Measurements from ENCODE around the gene FIGLA. TPM values are rescaled to one million over a fixed set of nuclear protein-coding genes. Genes with fewer than 3 reads are reported as not detected.

Gene FIGLA
- total RNA-seq (not detected), polyA plus RNA-seq (not detected), total RNA-seq (0 reads per million in 6 experiments)

DNA sequence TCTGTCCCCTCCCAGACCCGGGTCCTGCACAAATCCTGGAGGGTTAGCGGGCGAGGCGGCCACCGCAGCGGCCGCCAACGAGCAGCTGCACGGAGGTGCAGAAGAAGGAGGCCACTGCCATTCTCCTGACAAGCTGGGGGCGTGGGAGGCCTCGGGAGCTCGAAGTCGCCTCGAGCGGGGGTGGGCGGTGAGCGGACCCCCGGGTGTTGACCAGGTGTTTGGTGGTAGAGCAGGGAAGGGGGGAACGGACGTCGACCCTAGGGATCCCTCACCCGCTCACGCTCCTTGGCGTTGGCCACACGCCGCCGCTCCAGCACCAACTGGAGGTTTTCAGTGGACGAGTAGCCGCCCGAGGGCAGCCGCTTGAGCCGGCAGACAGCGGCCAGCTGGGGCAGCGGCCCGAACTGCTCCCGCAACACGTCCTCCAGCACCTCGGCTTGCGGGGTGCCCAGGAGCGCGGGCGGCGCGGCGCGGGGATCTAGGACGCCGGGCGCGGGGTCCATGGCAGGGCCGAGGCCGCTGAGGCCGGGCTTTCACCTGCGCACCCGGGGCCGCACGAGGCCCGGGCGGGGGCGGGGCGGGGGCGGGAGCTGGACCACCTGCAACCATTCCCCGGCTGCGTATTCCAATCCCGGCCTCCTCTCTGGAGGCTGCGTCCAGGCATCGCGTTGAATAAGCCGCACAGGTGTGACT is at the start of gene FIGLA:
FIGLA (minus strand) TSS at position 508 of the 693 bp plus-strand sequence; CDS start at position 503, 5 bp downstream.
- Mint-ChIP-seq H3K4me1 (peaks cover 6 to 22% (median 13%) of the 10 kb centered on the region in 4 donors), H3K4me3 (peak within 1 kb of the TSS; percentile 74 to 90 (median 86)), H3K27ac (no peak within 1 kb of the TSS), H3K9me3 (no peaks in the 10 kb centered on the region), H3K27me3 (peaks cover 31 to 75% (median 49%) of the 10 kb centered on the region in 5 donors), H3K36me3 (no peaks in the 10 kb centered on the region)
- POLR2A ChIA-PET, result no interaction called here
- peak; percentile 28 to 44 for ATAC-seq
- DNase-seq, result peak in 1 of 10 donors; percentile 8

- Mint-ChIP-seq H3K4me3 (no peak overlapping the region), H3K4me1 (peaks cover 0 to 4% (median 1%) of the 10 kb centered on the region in 4 donors), H3K27me3 (peaks cover under 1 to 9% (median 6%) of the 10 kb centered on the region in 5 donors), H3K36me3 (peaks cover 0 to 2% (median 0%) of the 10 kb centered on the region in 3 donors), H3K27ac (peak overlapping the region in 1 of 10 donors; percentile 78), H3K9me3 (peaks cover 0 to 5% (median 0%) of the 10 kb centered on the region in 9 donors)
- POLR2A ChIA-PET, result no interaction called here
- ATAC-seq, result no peak
- no peak for DNase-seq
These were observed 47.8 kb upstream of the FIGLA start for GRCh38 chr2:70837980-70838925.

DNA sequence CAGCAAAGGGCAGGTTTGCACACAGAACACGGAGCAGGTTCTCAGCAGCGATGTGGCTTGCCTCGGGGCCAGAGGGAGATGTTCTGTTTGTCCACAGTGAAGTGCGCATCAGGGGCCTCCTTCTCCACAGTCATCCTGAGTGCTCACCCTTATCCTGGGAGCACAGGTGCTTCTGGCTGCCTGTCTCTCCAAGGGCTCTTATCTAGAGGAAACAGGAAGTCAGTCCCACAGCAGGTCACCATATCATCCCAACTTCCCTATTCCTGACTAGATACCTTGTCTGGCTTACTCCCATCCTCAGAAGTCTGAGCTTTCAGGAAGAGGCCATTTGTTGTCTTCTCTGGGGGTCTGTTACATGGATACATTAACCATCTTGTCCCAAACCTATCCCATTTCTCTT is 45.2 kb upstream of the FIGLA start, which contains the start of gene CD207:
CD207 (minus strand) TSS at position 174 of the 400 bp plus-strand sequence; CDS start at position 134, 40 bp downstream.
- DNase-seq (no peak), ATAC-seq (no peak)
- H3K4me3 Mint-ChIP-seq, result no peak within 1 kb of the TSS
- no peaks in the 10 kb centered on the region for H3K9me3 Mint-ChIP-seq
- H3K27ac Mint-ChIP-seq, result peak within 1 kb of the TSS in 2 of 10 donors; percentile 46 to 57
- H3K27me3 Mint-ChIP-seq, result peaks cover 0 to 4% (median 2%) of the 10 kb centered on the region in 5 donors
- POLR2A ChIA-PET, result no interaction called here
- H3K36me3 Mint-ChIP-seq, result peaks cover 0 to 2% (median 0%) of the 10 kb centered on the region in 3 donors
- H3K4me1 Mint-ChIP-seq, result peaks cover 0 to 4% (median 1%) of the 10 kb centered on the region in 4 donors

DNA sequence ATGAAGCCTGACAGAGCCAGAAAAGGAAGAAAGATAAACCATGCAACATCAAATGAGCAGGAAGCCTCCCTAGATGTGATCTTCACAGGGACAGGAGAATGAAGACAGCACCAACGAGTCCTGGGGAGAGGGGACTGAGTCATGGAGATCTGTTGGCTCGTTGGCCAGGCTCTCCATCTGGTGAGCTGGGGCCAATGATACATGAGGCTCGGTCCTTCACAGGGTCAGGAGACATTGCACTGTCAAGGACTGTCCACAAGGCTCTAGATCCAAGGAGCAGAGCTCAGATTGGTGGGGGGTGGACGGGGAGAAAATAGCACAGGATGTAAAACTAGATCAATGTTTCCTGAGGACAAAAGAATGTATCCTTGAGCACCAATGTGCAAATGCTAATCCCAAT is 44.4 kb upstream of the FIGLA start:
- Mint-ChIP-seq H3K27ac (peak overlapping the region in 1 of 10 donors; percentile 46), H3K27me3 (peaks cover 0 to 4% (median 3%) of the 10 kb centered on the region in 5 donors), H3K4me1 (peaks cover 0 to 4% (median 1%) of the 10 kb centered on the region in 4 donors), H3K4me3 (no peak overlapping the region), H3K36me3 (peaks cover 0 to 2% (median 0%) of the 10 kb centered on the region in 3 donors), H3K9me3 (no peaks in the 10 kb centered on the region)
- POLR2A ChIA-PET, result no interaction called here
- DNase-seq (no peak), ATAC-seq (no peak)

DNA sequence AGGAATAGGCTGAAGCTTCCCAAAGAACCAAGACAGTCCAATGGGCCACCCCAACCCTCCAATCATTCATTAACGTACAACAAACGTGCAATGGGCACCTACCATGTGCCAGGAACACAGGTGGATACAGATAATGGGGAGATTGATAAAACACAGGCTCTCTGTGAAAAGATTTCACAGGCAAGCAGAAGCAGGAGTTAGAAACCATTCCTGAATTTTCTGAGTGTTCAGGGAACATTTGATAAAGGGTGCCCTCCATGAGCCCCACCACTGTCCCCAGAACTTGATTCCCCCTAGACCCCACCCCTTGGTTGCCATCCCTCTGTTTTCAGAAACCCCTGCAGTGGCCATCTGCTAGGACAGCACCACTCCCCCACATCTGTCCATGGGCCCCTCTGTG is 43.7 kb upstream of the FIGLA start:
- POLR2A ChIA-PET, result no interaction called here
- Mint-ChIP-seq H3K36me3 (peaks cover 0 to 2% (median 0%) of the 10 kb centered on the region in 3 donors), H3K27me3 (peaks cover 0 to 3% (median 2%) of the 10 kb centered on the region in 5 donors), H3K27ac (no peak overlapping the region), H3K4me3 (no peak overlapping the region), H3K4me1 (peaks cover 0 to 4% (median 1%) of the 10 kb centered on the region in 4 donors), H3K9me3 (no peaks in the 10 kb centered on the region)
- ATAC-seq (no peak), DNase-seq (no peak)

DNA sequence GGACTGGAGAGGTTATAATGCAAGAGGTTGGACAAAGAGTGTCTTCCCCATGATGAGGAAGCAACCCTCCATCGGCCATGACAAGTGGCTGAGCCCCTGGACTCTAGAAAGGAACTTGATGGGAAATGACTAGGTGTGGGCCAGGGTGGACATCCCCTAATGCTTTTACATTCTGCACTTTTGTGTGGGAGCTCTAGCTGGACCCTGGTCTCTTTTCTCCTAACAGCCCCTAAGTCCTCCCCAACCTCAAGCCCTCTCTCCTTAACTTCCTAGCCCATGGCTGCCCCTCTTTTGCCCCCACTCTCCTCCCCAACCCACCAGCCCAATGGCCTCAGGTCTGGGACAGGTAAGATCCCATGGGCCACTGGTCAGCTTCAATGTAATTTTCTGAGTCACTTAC is 42.8 kb upstream of the FIGLA start:
- POLR2A ChIA-PET, result no interaction called here
- Mint-ChIP-seq H3K27ac (no peak overlapping the region), H3K9me3 (no peaks in the 10 kb centered on the region), H3K4me3 (no peak overlapping the region), H3K4me1 (peaks cover 0 to 10% (median 1%) of the 10 kb centered on the region in 4 donors), H3K27me3 (peaks cover 0 to 3% (median 2%) of the 10 kb centered on the region in 5 donors), H3K36me3 (peaks cover 0 to 2% (median 0%) of the 10 kb centered on the region in 3 donors)
- DNase-seq (no peak), ATAC-seq (no peak)

DNA sequence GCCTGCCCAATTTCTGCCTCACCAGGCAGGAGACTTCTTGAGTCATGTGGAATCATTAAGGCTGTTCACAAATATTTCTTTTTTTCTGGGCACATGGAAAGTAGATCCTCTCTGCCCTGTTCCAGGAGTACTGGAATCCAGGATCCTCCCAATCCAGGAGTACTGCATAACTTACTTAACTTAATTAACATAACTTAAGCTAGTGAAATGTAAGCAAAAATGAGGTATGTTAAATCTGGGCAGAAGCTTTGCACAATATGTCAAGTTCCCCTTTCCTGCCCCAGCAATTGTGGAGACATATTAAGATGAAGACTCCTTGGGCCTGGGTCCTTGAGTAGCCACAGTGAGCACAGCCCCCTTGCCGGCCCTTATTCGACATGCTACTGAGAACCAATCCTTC is 41.9 kb upstream of the FIGLA start:
- Mint-ChIP-seq H3K4me1 (peaks cover 0 to 13% (median 1%) of the 10 kb centered on the region in 4 donors), H3K36me3 (peaks cover 0 to 2% (median 0%) of the 10 kb centered on the region in 3 donors), H3K27me3 (peaks cover 0 to 3% (median 2%) of the 10 kb centered on the region in 5 donors), H3K9me3 (no peaks in the 10 kb centered on the region), H3K27ac (no peak overlapping the region), H3K4me3 (no peak overlapping the region)
- no peak for ATAC-seq
- POLR2A ChIA-PET, result interaction anchor here (1.0 kb wide), 1 partner anchor 20 kb away, joined by 3 read pairs; no protein-coding TSS in a partner anchor
- no peak for DNase-seq

- Mint-ChIP-seq H3K27me3 (peaks cover 0 to 3% (median 2%) of the 10 kb centered on the region in 5 donors), H3K27ac (no peak overlapping the region), H3K9me3 (no peaks in the 10 kb centered on the region), H3K36me3 (peaks cover 0 to 2% (median 0%) of the 10 kb centered on the region in 3 donors), H3K4me1 (peaks cover 0 to 16% (median 3%) of the 10 kb centered on the region in 4 donors), H3K4me3 (no peak overlapping the region)
- POLR2A ChIA-PET, result interaction anchor here (1.0 kb wide), 1 partner anchor 19 kb away, joined by 3 read pairs; no protein-coding TSS in a partner anchor
- DNase-seq, result no peak
- no peak for ATAC-seq
These were observed 41.4 kb upstream of the FIGLA start for GRCh38 chr2:70831861-70832260.

DNA sequence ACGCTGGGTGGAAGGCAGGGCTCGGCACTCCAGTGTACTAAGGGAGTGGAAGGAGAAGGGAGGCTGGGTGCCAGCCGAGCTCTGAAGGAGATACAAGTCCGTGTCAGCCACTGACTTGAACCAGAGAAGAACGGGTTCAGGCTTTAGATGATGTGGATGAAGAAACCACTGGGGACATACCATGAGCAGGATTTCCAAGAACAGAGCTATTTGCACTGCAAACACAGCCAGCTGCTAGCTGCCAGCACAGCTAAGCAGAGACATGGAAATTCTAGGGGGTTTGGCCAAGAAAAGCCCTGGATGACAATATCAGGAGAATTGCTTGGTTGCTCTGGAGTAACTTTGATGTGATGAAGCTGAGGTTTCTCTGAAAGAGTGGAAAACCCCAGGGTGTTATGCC is 39.9 kb upstream of the FIGLA start:
- Mint-ChIP-seq H3K4me3 (no peak overlapping the region), H3K4me1 (peaks cover 0 to 18% (median 3%) of the 10 kb centered on the region in 4 donors)

DNA sequence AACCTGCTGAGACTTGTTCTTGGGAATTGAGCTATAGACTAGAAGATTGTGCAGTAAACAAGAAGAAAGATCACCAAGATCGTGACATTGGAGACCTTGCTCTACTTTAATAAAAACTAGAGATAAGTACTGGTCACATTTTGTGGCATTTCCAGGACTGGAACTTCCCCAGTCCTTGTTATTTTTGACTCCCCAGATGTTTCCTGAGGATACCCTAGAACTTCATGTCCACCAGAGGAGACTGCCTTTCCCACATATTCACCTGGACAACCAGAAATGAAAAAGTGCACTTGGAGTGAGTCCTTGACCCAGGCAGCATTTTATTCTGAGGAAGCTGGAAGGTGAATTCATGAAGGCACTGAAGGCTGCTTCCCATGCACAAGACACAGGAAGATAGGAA is 39.5 kb upstream of the FIGLA start:
- Mint-ChIP-seq H3K27me3 (peaks cover 0 to 3% (median 2%) of the 10 kb centered on the region in 5 donors), H3K27ac (no peak overlapping the region), H3K4me1 (peaks cover 0 to 19% (median 3%) of the 10 kb centered on the region in 4 donors), H3K36me3 (peaks cover 0 to 2% (median 0%) of the 10 kb centered on the region in 3 donors), H3K9me3 (no peaks in the 10 kb centered on the region), H3K4me3 (no peak overlapping the region)
- no peak for DNase-seq
- no peak for ATAC-seq
- POLR2A ChIA-PET, result no interaction called here

More for the DNA sequence above, 39.9 kb upstream of the FIGLA start:
- Mint-ChIP-seq H3K9me3 (no peaks in the 10 kb centered on the region), H3K27ac (no peak overlapping the region), H3K36me3 (peaks cover 0 to 2% (median 0%) of the 10 kb centered on the region in 3 donors), H3K27me3 (peaks cover 0 to 3% (median 2%) of the 10 kb centered on the region in 5 donors)
- POLR2A ChIA-PET, result no interaction called here
- DNase-seq (no peak), ATAC-seq (no peak)

DNA sequence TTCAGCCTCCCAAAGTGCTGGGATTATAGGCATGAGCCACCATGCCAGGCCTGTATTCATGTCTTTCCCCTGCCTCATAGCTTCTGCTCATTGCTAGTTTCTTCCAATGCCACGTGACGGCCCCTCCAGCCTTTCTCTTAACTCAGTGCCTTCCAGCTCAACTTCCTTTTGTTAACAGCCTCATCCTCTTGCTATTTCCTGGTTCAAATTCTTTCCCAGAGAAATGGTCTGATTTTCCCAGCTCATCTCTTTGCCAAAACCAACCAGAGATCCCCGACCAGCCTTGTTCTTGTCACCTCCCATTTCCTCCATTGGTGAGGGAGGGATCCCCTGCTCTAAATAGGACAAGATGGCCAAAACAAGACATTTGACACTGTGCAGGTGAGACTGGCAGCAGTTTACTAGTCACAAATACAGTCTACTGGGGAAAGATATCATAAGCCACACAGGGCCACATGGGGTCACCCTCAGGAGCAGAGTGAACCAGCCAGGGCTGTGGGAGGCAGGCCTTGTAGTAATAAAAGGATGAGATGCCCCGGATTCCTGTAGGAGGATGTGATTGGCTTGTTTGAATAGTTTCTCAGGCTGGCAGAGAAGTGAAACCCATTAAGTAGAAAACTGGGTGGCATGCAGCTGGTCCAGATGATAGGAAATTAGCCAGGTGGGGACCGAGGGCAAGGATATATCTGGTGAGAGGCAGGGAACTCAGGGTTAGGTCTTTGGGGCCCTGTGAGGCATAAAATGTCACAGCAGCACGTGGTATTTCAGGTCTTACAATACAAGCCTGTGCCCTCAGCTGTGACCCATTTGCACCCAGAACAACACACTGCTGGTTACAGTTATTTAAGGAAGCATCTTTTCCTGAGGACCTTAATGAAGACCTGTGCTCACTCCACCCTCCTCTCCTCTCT is 38.7 kb upstream of the FIGLA start:
- Mint-ChIP-seq H3K9me3 (no peaks in the 10 kb centered on the region), H3K4me1 (peaks cover 0 to 18% (median 1%) of the 10 kb centered on the region in 4 donors), H3K36me3 (no peaks in the 10 kb centered on the region), H3K27me3 (peaks cover 0 to 3% (median 1%) of the 10 kb centered on the region in 5 donors), H3K4me3 (no peak overlapping the region), H3K27ac (no peak overlapping the region)
- POLR2A ChIA-PET, result no interaction called here
- DNase-seq (no peak), ATAC-seq (no peak)
